GM12892 (cell line): ENCODE measurements around the gene INPP4A.

Experiments used
- POLR2A ChIP-seq: IDR thresholded peaks from 2 replicates; pipeline ENCODE4 v1.6.1; 2011; ENCODE audit warnings: low read depth, low read length, control low read depth
- POLR2AphosphoS5 ChIP-seq: IDR thresholded peaks from 2 replicates; pipeline ENCODE4 v1.6.1; 2011; ENCODE audit warnings: low read depth, low read length, control low read depth

DNA sequence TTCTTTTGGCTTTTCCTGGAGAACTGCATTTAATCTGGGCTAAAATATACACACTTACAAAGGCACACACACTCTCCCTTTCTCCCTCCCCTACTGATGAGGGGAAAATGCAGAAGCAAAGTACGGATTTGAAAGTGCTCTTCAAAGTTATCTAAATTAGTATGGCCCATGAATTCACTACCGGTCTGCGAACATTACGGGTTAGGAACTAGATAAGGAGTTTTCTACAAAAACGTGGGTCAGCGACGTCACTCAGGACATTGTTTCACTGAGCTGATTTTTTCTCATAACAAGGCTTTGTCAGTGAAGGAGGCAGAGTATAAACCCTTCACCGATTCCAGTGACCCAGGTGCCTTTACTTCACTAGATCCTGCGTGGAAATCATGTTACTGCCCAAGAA, 116.4 kb downstream of the INPP4A start:
- TF ChIP-seq POLR2A, result no peak
- no peak for TF ChIP-seq POLR2AphosphoS5
